GM08714 (cell line): ENCODE data around the gene TPMT.

Experiments used
- H3K4me3 ChIP-seq: fragments of 200-500 bp; sonication (Bioruptor generic); 2 replicates; pipeline ENCODE4 v1.5.1; 2014; ENCODE audit warnings: mild to moderate bottlenecking, low read length, inconsistent platforms
- ZNF274 ChIP-seq: IDR thresholded peaks from 2 replicates; pipeline ENCODE4 v1.6.1; 2012; ENCODE audit warnings: mild to moderate bottlenecking, low read depth, low read length

TPMT gene

GRCh38 chr6:18115356-18115755 is 39.5 kb downstream of the TPMT start:
- H3K4me3 ChIP-seq, result no peak overlapping the region
- TF ChIP-seq ZNF274, result no peak

- no peak for TF ChIP-seq ZNF274
- no peak overlapping the region for H3K4me3 ChIP-seq
Observed at GRCh38 chr6:18110162-18110561, 44.7 kb downstream of the TPMT start.

- no peak for TF ChIP-seq ZNF274
- H3K4me3 ChIP-seq, result no peak overlapping the region
Observed at GRCh38 chr6:18107061-18107460, 47.8 kb downstream of the TPMT start.

- no peak for TF ChIP-seq ZNF274
- no peak overlapping the region for H3K4me3 ChIP-seq
Observed at GRCh38 chr6:18102783-18103509, 51.9 kb downstream of the TPMT start.

- no peak for TF ChIP-seq ZNF274
- no peak overlapping the region for H3K4me3 ChIP-seq
Observed at GRCh38 chr6:18101873-18102272, 53.0 kb downstream of the TPMT start.

- H3K4me3 ChIP-seq, result no peak overlapping the region
- TF ChIP-seq ZNF274, result no peak
Observed at GRCh38 chr6:18101271-18101670, 53.6 kb downstream of the TPMT start.

- TF ChIP-seq ZNF274, result no peak
Observed at GRCh38 chr6:18100296-18100695, 54.6 kb downstream of the TPMT start.

GRCh38 chr6:18099511-18099910 is 55.4 kb downstream of the TPMT start:
- no peak for TF ChIP-seq ZNF274
- H3K4me3 ChIP-seq, result no peak overlapping the region

More at GRCh38 chr6:18100296-18100695, 54.6 kb downstream of the TPMT start:
- no peak overlapping the region for H3K4me3 ChIP-seq

- H3K4me3 ChIP-seq, result no peak overlapping the region
- no peak for TF ChIP-seq ZNF274
Observed at GRCh38 chr6:18096423-18096822, 58.5 kb downstream of the TPMT start.

- no peak for TF ChIP-seq ZNF274
- H3K4me3 ChIP-seq, result no peak overlapping the region
Observed at GRCh38 chr6:18091382-18091781, 63.5 kb downstream of the TPMT start.

- TF ChIP-seq ZNF274, result no peak
- H3K4me3 ChIP-seq, result no peak overlapping the region
Observed at GRCh38 chr6:18090349-18090786, 64.5 kb downstream of the TPMT start.

GRCh38 chr6:18088419-18089296 is 66.2 kb downstream of the TPMT start:
- no peak for TF ChIP-seq ZNF274
- no peak overlapping the region for H3K4me3 ChIP-seq

GRCh38 chr6:18087396-18088165 is 67.3 kb downstream of the TPMT start:
- no peak for TF ChIP-seq ZNF274
- H3K4me3 ChIP-seq, result no peak overlapping the region

- no peak for TF ChIP-seq ZNF274
- no peak overlapping the region for H3K4me3 ChIP-seq
Observed at GRCh38 chr6:18081025-18081668, 73.7 kb downstream of the TPMT start.
